Activated CD4-positive, alpha-beta memory T cell treated with anti-CD3 and anti-CD28 coated beads, Interleukin-2, amount 10 ng/mL, durations not matched to agents 7 days and 5 days (primary cell): ENCODE measurements around the gene FBXL5. TPM values are rescaled to one million over a fixed set of nuclear protein-coding genes. Genes with fewer than 3 reads are reported as not detected.

Experiments used
- CTCF ChIA-PET: fragments of 350-600 bp; sonication (Branson Sonifier 250); formaldehyde crosslinking; loops from one replicate; lab custom pipeline; 2021; ENCODE audit warnings: antibody characterized with exemption, inconsistent platforms; lab: Charles Lee
- POLR2A ChIA-PET: fragments of 350-600 bp; sonication (Branson Sonifier 250); formaldehyde crosslinking; loops from one replicate; lab custom pipeline; 2021; ENCODE audit warnings: antibody characterized with exemption; lab: Charles Lee
- DNase-seq: peaks from one replicate; pipeline ENCODE4 v3.0.0-alpha.2; 2020
- H3K27ac Mint-ChIP-seq: one replicate; pipeline ENCODE4 v1.8.0; 2021; ENCODE audit warnings: mild to moderate bottlenecking, mixed read lengths
- H3K27me3 Mint-ChIP-seq: one replicate; pipeline ENCODE4 v1.8.0; 2021; ENCODE audit warnings: mixed read lengths
- H3K36me3 Mint-ChIP-seq: one replicate; pipeline ENCODE4 v1.8.0; 2021; ENCODE audit warnings: low read depth, mixed read lengths
- H3K4me1 Mint-ChIP-seq: one replicate; pipeline ENCODE4 v1.8.0; 2021; ENCODE audit warnings: mixed read lengths
- H3K4me3 Mint-ChIP-seq: one replicate; pipeline ENCODE4 v1.8.0; 2021; ENCODE audit warnings: mild to moderate bottlenecking, mixed read lengths
- H3K9me3 Mint-ChIP-seq: one replicate; pipeline ENCODE4 v1.8.0; 2021; ENCODE audit warnings: mixed read lengths
- total RNA-seq, 2 experiments: library from RNA; stranded (reverse); gene quantifications; one replicate each; pipeline ENCODE4 v1.2.3, GENCODE V29; 2021

FBXL5 gene
- total RNA-seq, 2 experiments from 2014 or later: 43.9 to 44.6 TPM

GRCh38 chr4:15674046-15674445 is 18.9 kb upstream of the FBXL5 start:
- Mint-ChIP-seq H3K4me3 (no peak overlapping the region), H3K27me3 (no peaks in the 10 kb centered on the region), H3K27ac (no peak overlapping the region), H3K9me3 (no peaks in the 10 kb centered on the region), H3K4me1 (peaks cover 29% of the 10 kb centered on the region), H3K36me3 (peaks cover 35% of the 10 kb centered on the region)
- no peak for DNase-seq
- POLR2A ChIA-PET: interaction anchor here (1.6 to 3.1 kb wide), 2 partner anchors 8 to 20 kb away, joined by 7 to 19 read pairs; partner anchors contain the start of genes FAM200B and FBXL5
- CTCF ChIA-PET: no interaction called here

GRCh38 chr4:15673337-15673736 is 18.2 kb upstream of the FBXL5 start:
- H3K9me3 Mint-ChIP-seq: no peaks in the 10 kb centered on the region
- H3K27me3 Mint-ChIP-seq: no peaks in the 10 kb centered on the region
- peaks cover 27% of the 10 kb centered on the region for H3K4me1 Mint-ChIP-seq
- H3K4me3 Mint-ChIP-seq: no peak overlapping the region
- POLR2A ChIA-PET: interaction anchor here (1.6 to 3.1 kb wide), 2 partner anchors 9 to 19 kb away, joined by 7 to 19 read pairs; partner anchors contain the start of genes FAM200B and FBXL5
- DNase-seq: no peak
- H3K27ac Mint-ChIP-seq: no peak overlapping the region
- peaks cover 35% of the 10 kb centered on the region for H3K36me3 Mint-ChIP-seq
- CTCF ChIA-PET: no interaction called here

GRCh38 chr4:15672101-15672500 is 16.9 kb upstream of the FBXL5 start:
- H3K9me3 Mint-ChIP-seq: no peaks in the 10 kb centered on the region
- ChIA-PET CTCF (interaction anchor here (2.5 kb wide), 1 partner anchor 8 kb away, joined by 9 read pairs; no protein-coding TSS in a partner anchor), POLR2A (interaction anchor here (0.7 to 3.1 kb wide), 3 partner anchors 9 to 18 kb away, joined by 3 to 19 read pairs (median 7); partner anchors contain the start of genes FAM200B and FBXL5)
- H3K36me3 Mint-ChIP-seq: peaks cover 36% of the 10 kb centered on the region
- peaks cover 18% of the 10 kb centered on the region for H3K4me1 Mint-ChIP-seq
- H3K4me3 Mint-ChIP-seq: no peak overlapping the region
- no peaks in the 10 kb centered on the region for H3K27me3 Mint-ChIP-seq
- DNase-seq: no peak
- H3K27ac Mint-ChIP-seq: no peak overlapping the region

GRCh38 chr4:15670576-15670975 is 15.4 kb upstream of the FBXL5 start:
- Mint-ChIP-seq H3K27me3 (no peaks in the 10 kb centered on the region), H3K36me3 (peaks cover 50% of the 10 kb centered on the region), H3K27ac (no peak overlapping the region), H3K4me3 (no peak overlapping the region), H3K4me1 (peaks cover 24% of the 10 kb centered on the region), H3K9me3 (peaks cover 2% of the 10 kb centered on the region)
- DNase-seq: no peak
- CTCF ChIA-PET: interaction anchor here (2.5 kb wide), 1 partner anchor 10 kb away, joined by 9 read pairs; no protein-coding TSS in a partner anchor
- POLR2A ChIA-PET: interaction anchor here (1.2 kb wide), 1 partner anchor 15 kb away, joined by 4 read pairs; no protein-coding TSS in a partner anchor

GRCh38 chr4:15668566-15669435 is 13.6 kb upstream of the FBXL5 start:
- ChIA-PET POLR2A (interaction anchor here (1.0 to 1.1 kb wide), 2 partner anchors 12 to 14 kb away, joined by 3 to 6 read pairs; no protein-coding TSS in a partner anchor), CTCF (no interaction called here)
- no peak for DNase-seq
- no peak overlapping the region for H3K4me3 Mint-ChIP-seq
- peaks cover 32% of the 10 kb centered on the region for H3K4me1 Mint-ChIP-seq
- H3K36me3 Mint-ChIP-seq: peaks cover 50% of the 10 kb centered on the region
- no peak overlapping the region for H3K27ac Mint-ChIP-seq
- peaks cover 2% of the 10 kb centered on the region for H3K9me3 Mint-ChIP-seq
- H3K27me3 Mint-ChIP-seq: no peaks in the 10 kb centered on the region

- H3K27me3 Mint-ChIP-seq: no peaks in the 10 kb centered on the region
- peaks cover 2% of the 10 kb centered on the region for H3K9me3 Mint-ChIP-seq
- no peak overlapping the region for H3K4me3 Mint-ChIP-seq
- CTCF ChIA-PET: no interaction called here
- H3K4me1 Mint-ChIP-seq: peaks cover 32% of the 10 kb centered on the region
- no peak overlapping the region for H3K27ac Mint-ChIP-seq
- peaks cover 43% of the 10 kb centered on the region for H3K36me3 Mint-ChIP-seq
- POLR2A ChIA-PET: interaction anchor here (4.2 kb wide), 1 partner anchor 12 kb away, joined by 29 read pairs; the partner anchor contains the start of gene FBXL5
- no peak for DNase-seq
Measured at GRCh38 chr4:15667006-15667405, 11.8 kb upstream of the FBXL5 start.

- H3K27ac Mint-ChIP-seq: peak overlapping the region; percentile 66
- H3K4me3 Mint-ChIP-seq: no peak overlapping the region
- no peaks in the 10 kb centered on the region for H3K27me3 Mint-ChIP-seq
- H3K36me3 Mint-ChIP-seq: peaks cover 33% of the 10 kb centered on the region
- no peak for DNase-seq
- ChIA-PET POLR2A (interaction anchor here (4.2 kb wide), 1 partner anchor 11 kb away, joined by 29 read pairs; the partner anchor contains the start of gene FBXL5), CTCF (interaction anchor here (1.6 kb wide), 1 partner anchor 13 kb away, joined by 5 read pairs; no protein-coding TSS in a partner anchor)
- peaks cover 2% of the 10 kb centered on the region for H3K9me3 Mint-ChIP-seq
- peaks cover 24% of the 10 kb centered on the region for H3K4me1 Mint-ChIP-seq
Measured at GRCh38 chr4:15665753-15666365, 10.7 kb upstream of the FBXL5 start.

- Mint-ChIP-seq H3K36me3 (peaks cover 16% of the 10 kb centered on the region), H3K9me3 (no peaks in the 10 kb centered on the region), H3K27me3 (no peaks in the 10 kb centered on the region), H3K4me1 (peaks cover 20% of the 10 kb centered on the region), H3K4me3 (no peak overlapping the region), H3K27ac (no peak overlapping the region)
- ChIA-PET CTCF (interaction anchor here (1.6 kb wide), 1 partner anchor 8 kb away, joined by 4 read pairs; no protein-coding TSS in a partner anchor), POLR2A (interaction anchor here (1.1 kb wide), 1 partner anchor 21 kb away, joined by 6 read pairs; no protein-coding TSS in a partner anchor)
- DNase-seq: no peak
Measured at GRCh38 chr4:15659768-15660570, 4.8 kb upstream of the FBXL5 start.

- Mint-ChIP-seq H3K27ac (no peak overlapping the region), H3K36me3 (peaks cover 17% of the 10 kb centered on the region), H3K9me3 (no peaks in the 10 kb centered on the region), H3K4me1 (peaks cover 21% of the 10 kb centered on the region), H3K4me3 (no peak overlapping the region), H3K27me3 (no peaks in the 10 kb centered on the region)
- DNase-seq: no peak
- ChIA-PET CTCF (no interaction called here), POLR2A (no interaction called here)
Measured at GRCh38 chr4:15658781-15659180, 3.6 kb upstream of the FBXL5 start.

- Mint-ChIP-seq H3K4me3 (no peak overlapping the region), H3K36me3 (peaks cover 17% of the 10 kb centered on the region), H3K4me1 (peaks cover 26% of the 10 kb centered on the region), H3K27me3 (no peaks in the 10 kb centered on the region), H3K27ac (no peak overlapping the region), H3K9me3 (no peaks in the 10 kb centered on the region)
- ChIA-PET POLR2A (interaction anchor here (0.8 kb wide), 1 partner anchor 24 kb away, joined by 3 read pairs; the partner anchor contains the start of gene FAM200B), CTCF (no interaction called here)
- no peak for DNase-seq
Measured at GRCh38 chr4:15658136-15658770, 3.1 kb upstream of the FBXL5 start.

- Mint-ChIP-seq H3K4me3 (no peak overlapping the region), H3K27ac (no peak overlapping the region), H3K27me3 (no peaks in the 10 kb centered on the region), H3K36me3 (peaks cover 17% of the 10 kb centered on the region), H3K9me3 (no peaks in the 10 kb centered on the region), H3K4me1 (peaks cover 35% of the 10 kb centered on the region)
- no peak for DNase-seq
- ChIA-PET POLR2A (interaction anchor here (0.8 kb wide), 1 partner anchor 25 kb away, joined by 3 read pairs; the partner anchor contains the start of gene FAM200B), CTCF (no interaction called here)
Measured at GRCh38 chr4:15657366-15657765, 2.2 kb upstream of the FBXL5 start.
